Astrocyte of the spinal cord (primary cell): ENCODE measurements around the gene CA6.

ENCODE experiments used
- DNase-seq: peaks from one replicate; pipeline ENCODE4 v3.0.0; 2011; ENCODE audit warnings: low read depth, low spot score
- H3K4me3 ChIP-seq: 2 replicates; pipeline ENCODE4 v1.5.1; 2011; ENCODE audit warnings: low read depth, mild to moderate bottlenecking, low read length, moderate library complexity
- in situ Hi-C: cut with HindIII; loops from 2 replicates; pipeline ENCODE4 v1.10.0; 2017; ENCODE audit warnings: low sequenced_read_pairs
- TF ChIP-seq, protein P1 (sequence below): IDR thresholded peaks from 2 replicates; pipeline ENCODE4 v1.5.1; 2012; ENCODE audit warnings: low read depth, mild to moderate bottlenecking, low read length, inconsistent platforms

The CA6 gene

DNA sequence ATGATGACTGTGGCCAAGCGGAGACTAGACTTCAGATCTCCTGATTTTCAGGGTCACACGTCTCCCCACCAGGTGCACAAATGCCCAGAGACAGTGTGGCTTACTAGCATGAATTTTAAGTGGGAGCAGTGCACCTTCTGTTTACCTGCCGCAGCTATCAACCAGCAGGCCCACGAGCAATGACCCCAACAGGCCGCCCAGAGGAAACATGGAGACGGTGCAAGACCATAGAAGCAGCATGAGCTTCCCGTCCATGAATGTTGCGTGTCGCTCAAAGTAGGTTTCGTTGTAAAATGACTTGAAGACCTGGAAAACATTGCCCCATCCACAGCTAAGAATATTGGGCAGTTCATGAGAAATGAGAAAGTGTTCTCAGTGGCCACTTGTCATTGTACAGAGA, 77.1 kb downstream of the CA6 start:
- H3K4me3 ChIP-seq: no peak overlapping the region
- TF ChIP-seq, protein P1, sequence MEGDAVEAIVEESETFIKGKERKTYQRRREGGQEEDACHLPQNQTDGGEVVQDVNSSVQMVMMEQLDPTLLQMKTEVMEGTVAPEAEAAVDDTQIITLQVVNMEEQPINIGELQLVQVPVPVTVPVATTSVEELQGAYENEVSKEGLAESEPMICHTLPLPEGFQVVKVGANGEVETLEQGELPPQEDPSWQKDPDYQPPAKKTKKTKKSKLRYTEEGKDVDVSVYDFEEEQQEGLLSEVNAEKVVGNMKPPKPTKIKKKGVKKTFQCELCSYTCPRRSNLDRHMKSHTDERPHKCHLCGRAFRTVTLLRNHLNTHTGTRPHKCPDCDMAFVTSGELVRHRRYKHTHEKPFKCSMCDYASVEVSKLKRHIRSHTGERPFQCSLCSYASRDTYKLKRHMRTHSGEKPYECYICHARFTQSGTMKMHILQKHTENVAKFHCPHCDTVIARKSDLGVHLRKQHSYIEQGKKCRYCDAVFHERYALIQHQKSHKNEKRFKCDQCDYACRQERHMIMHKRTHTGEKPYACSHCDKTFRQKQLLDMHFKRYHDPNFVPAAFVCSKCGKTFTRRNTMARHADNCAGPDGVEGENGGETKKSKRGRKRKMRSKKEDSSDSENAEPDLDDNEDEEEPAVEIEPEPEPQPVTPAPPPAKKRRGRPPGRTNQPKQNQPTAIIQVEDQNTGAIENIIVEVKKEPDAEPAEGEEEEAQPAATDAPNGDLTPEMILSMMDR: no peak
- DNase-seq: no peak
- in situ Hi-C loops: no loop called here
